NCI-H1436 (cell line): ENCODE results near the gene INSYN2A.

Source experiments
- DNase-seq: peaks from one replicate; lab custom pipeline; 2025; lab: John Stamatoyannopoulos, UW

INSYN2A gene

GRCh38 chr10:127196282-127197153 is at the start of gene INSYN2A:
INSYN2A (minus strand) TSS chr10:127196591; CDS start chr10:127176395, 20,196 bp downstream.
- DNase-seq = peak; percentile 24

- no peak for DNase-seq
Measured at GRCh38 chr10:127245456-127245855, 49.1 kb upstream of the INSYN2A start.

GRCh38 chr10:127243490-127244272 is 47.3 kb upstream of the INSYN2A start:
- DNase-seq = peak; percentile 54

GRCh38 chr10:127242914-127243313 is 46.5 kb upstream of the INSYN2A start:
- DNase-seq = no peak

- no peak for DNase-seq
Measured at GRCh38 chr10:127236266-127236665, 39.9 kb upstream of the INSYN2A start.

GRCh38 chr10:127234306-127234800 is 38.0 kb upstream of the INSYN2A start:
- no peak for DNase-seq

GRCh38 chr10:127228195-127228787 is 31.9 kb upstream of the INSYN2A start:
- no peak for DNase-seq

- no peak for DNase-seq
Measured at GRCh38 chr10:127227663-127228062, 31.3 kb upstream of the INSYN2A start.

GRCh38 chr10:127227027-127227426 is 30.6 kb upstream of the INSYN2A start:
- no peak for DNase-seq

GRCh38 chr10:127221281-127221680 is 24.9 kb upstream of the INSYN2A start:
- DNase-seq = no peak

GRCh38 chr10:127218658-127219057 is 22.3 kb upstream of the INSYN2A start:
- DNase-seq = no peak

- DNase-seq = no peak
Measured at GRCh38 chr10:127216786-127217185, 20.4 kb upstream of the INSYN2A start.

GRCh38 chr10:127216274-127216673 is 19.9 kb upstream of the INSYN2A start:
- DNase-seq = no peak

- no peak for DNase-seq
Measured at GRCh38 chr10:127215866-127216265, 19.5 kb upstream of the INSYN2A start.

GRCh38 chr10:127210936-127211466 is 14.6 kb upstream of the INSYN2A start:
- no peak for DNase-seq

GRCh38 chr10:127207081-127207480 is 10.7 kb upstream of the INSYN2A start:
- no peak for DNase-seq

GRCh38 chr10:127203067-127203466 is 6.7 kb upstream of the INSYN2A start:
- DNase-seq = peak; percentile 11

GRCh38 chr10:127200646-127201045 is 4.3 kb upstream of the INSYN2A start:
- no peak for DNase-seq

- DNase-seq = no peak
Measured at GRCh38 chr10:127198721-127199120, 2.3 kb upstream of the INSYN2A start.

GRCh38 chr10:127198307-127198706 is 1.9 kb upstream of the INSYN2A start:
- no peak for DNase-seq

- DNase-seq = no peak
Measured at GRCh38 chr10:127197154-127197432, 702 bp upstream of the INSYN2A start.

- no peak for DNase-seq
Measured at GRCh38 chr10:127195571-127196281, 665 bp downstream of the INSYN2A start.
